Measurements from ENCODE around the gene MAP2K6.

- TF ChIP-seq CTCF (conservative IDR thresholded peaks at IDR 0.05; ENCODE audit: low read length) (no peak), EZH2phosphoT487 (IDR thresholded peaks at IDR 0.05; ENCODE audit: borderline replicate concordance, low read depth, low read length) (no peak)
These were observed 26.7 kb downstream of the MAP2K6 start for GRCh38 chr17:69441179-69441578.

Measured in OCI-LY7 (cell line).